SK-N-SH (cell line): ENCODE measurements around the gene KRTAP10-7. TPM values are rescaled to one million over a fixed set of nuclear protein-coding genes. Genes with fewer than 3 reads are reported as not detected.
"Not testable (repeated sequence)": the region's sequence is repeated elsewhere in the genome, so short reads cannot be mapped to it uniquely, and the experiment has no call there.

ENCODE experiments used
- CTCF ChIA-PET: fragments of 300-600, 350-600 bp; formaldehyde crosslinking; extraction: SDS; loops from one replicate; lab custom pipeline; 2021; lab: Yijun Ruan, JAX
- POLR2A ChIA-PET: fragments of 350-600 bp; sonication (Branson Sonifier 250); formaldehyde crosslinking; extraction: SDS; loops from one replicate; lab custom pipeline; 2020; ENCODE audit warnings: antibody characterized with exemption, inconsistent platforms; lab: Yijun Ruan, JAX
- DNase-seq: peaks from one replicate; pipeline ENCODE4 v3.0.0; 2012
- H2AFZ ChIP-seq: fragments of 200-600 bp; sonication (generic); 2 replicates; pipeline ENCODE4 v1.8.1; 2016; ENCODE audit warnings: antibody characterized with exemption, mild to moderate bottlenecking, low read depth
- H3F3A ChIP-seq: fragments of 200-600 bp; sonication (generic); replicated peaks from 2 replicates; pipeline ENCODE3; 2016; ENCODE audit warnings: antibody characterized with exemption, mild to moderate bottlenecking; ENCODE audit not compliant: insufficient read depth
- H3K27ac ChIP-seq, 2 experiments: fragments of 200-500 bp in 1 of 2; fragments of 200-600 bp in 1 of 2; sonication (Bioruptor generic) in 1 of 2; sonication (generic), shearing (Covaris generic) in 1 of 2; 2 replicates each; pipeline versions ENCODE4 v1.5.1 to v1.6.1; 2014 to 2016; ENCODE audit warnings: low read depth in 2 of 2, inconsistent platforms in 1 of 2, low read length in 1 of 2, mild to moderate bottlenecking in 1 of 2, mixed read lengths in 1 of 2
- H3K27me3 ChIP-seq: fragments of 200-600 bp; sonication (generic), shearing (Covaris generic); 2 replicates; pipeline ENCODE4 v1.6.1; 2016; ENCODE audit warnings: mixed run types; ENCODE audit not compliant: insufficient read depth
- H3K36me3 ChIP-seq, 2 experiments: fragments of 200-500 bp in 1 of 2; fragments of 200-600 bp in 1 of 2; sonication (Bioruptor generic) in 1 of 2; sonication (generic) in 1 of 2; replicated peaks in 1 of 2; 2 replicates each; pipeline versions ENCODE3 to v1.5.1; 2014 to 2016; ENCODE audit warnings: low read length in 1 of 2, mild to moderate bottlenecking in 1 of 2; ENCODE audit not compliant: insufficient read depth in 2 of 2, control insufficient read depth in 1 of 2
- H3K4me1 ChIP-seq, 2 experiments: fragments of 200-500 bp in 1 of 2; fragments of 200-600 bp in 1 of 2; sonication (Bioruptor generic) in 1 of 2; sonication (generic), shearing (Covaris generic) in 1 of 2; 2 replicates each; pipeline versions ENCODE4 v1.5.1 to v1.6.1; 2014 to 2016; ENCODE audit warnings: low read depth in 1 of 2, low read length in 1 of 2, mixed run types in 1 of 2; ENCODE audit not compliant: insufficient read depth in 2 of 2, control insufficient read depth in 1 of 2
- H3K4me2 ChIP-seq: fragments of 200-600 bp; sonication (generic), shearing (Covaris generic); 2 replicates; pipeline ENCODE4 v1.6.1; 2017; ENCODE audit warnings: mixed run types
- H3K4me3 ChIP-seq, 2 experiments: fragments of 200-500 bp in 1 of 2; fragments of 200-600 bp in 1 of 2; sonication (Bioruptor generic) in 1 of 2; sonication (generic), shearing (Covaris generic) in 1 of 2; 2 replicates each; pipeline versions ENCODE4 v1.5.1 to v1.8.1; 2014 to 2016; ENCODE audit warnings: low read depth in 2 of 2, inconsistent platforms in 1 of 2, low read length in 1 of 2, mild to moderate bottlenecking in 1 of 2, mixed read lengths in 1 of 2, moderate library complexity in 1 of 2
- H3K79me2 ChIP-seq: fragments of 200-600 bp; sonication (generic); 2 replicates; pipeline ENCODE4 v1.8.1; 2017; ENCODE audit warnings: mild to moderate bottlenecking; ENCODE audit not compliant: insufficient read depth
- H3K9ac ChIP-seq: fragments of 200-600 bp; sonication (generic); 2 replicates; pipeline ENCODE4 v1.6.1; 2017; ENCODE audit warnings: mixed run types
- H3K9me2 ChIP-seq: fragments of 200-600 bp; sonication (generic); 2 replicates; pipeline ENCODE4 v1.6.1; 2017; ENCODE audit warnings: mixed run types
- H3K9me3 ChIP-seq: fragments of 200-600 bp; sonication (generic); 2 replicates; pipeline ENCODE4 v1.6.1; 2017; ENCODE audit warnings: mixed run types, mild to moderate bottlenecking, moderate library complexity
- H4K20me1 ChIP-seq: fragments of 200-600 bp; sonication (generic); 2 replicates; pipeline ENCODE4 v1.6.1; 2017; ENCODE audit warnings: mild to moderate bottlenecking, mixed run types; ENCODE audit not compliant: insufficient read depth
- EZH2phosphoT487 ChIP-seq: fragments of 200-600 bp; sonication (generic); IDR thresholded peaks from 2 replicates; pipeline ENCODE4 v1.6.1; 2017; ENCODE audit warnings: low read depth, mixed run types, mild to moderate bottlenecking, antibody characterized with exemption, moderate library complexity, borderline replicate concordance
- NFIC ChIP-seq: IDR thresholded peaks from 2 replicates; pipeline ENCODE4 v1.4.0; 2012; ENCODE audit warnings: borderline replicate concordance
- NRF1 ChIP-seq: IDR thresholded peaks from 2 replicates; pipeline ENCODE4 v1.6.1; 2012; ENCODE audit warnings: low read depth, mild to moderate bottlenecking, low read length
- RAD21 ChIP-seq: IDR thresholded peaks from 2 replicates; pipeline ENCODE4 v1.6.1; 2012; ENCODE audit warnings: mild to moderate bottlenecking, low read length
- USF2 ChIP-seq: fragments of 150-350 bp; IDR thresholded peaks from 2 replicates; pipeline ENCODE4 v1.6.1; 2017; ENCODE audit warnings: antibody characterized with exemption, low read length, low read depth, borderline replicate concordance
- WGBS: methylation state at CpG from one replicate; pipeline ENCODE4 v1.1.6; 2017; ENCODE audit warnings: low lambda C conversion rate; 5-methylcytosine and 5-hydroxymethylcytosine counted together
- polyA plus RNA-seq, 3 experiments: library from polyadenylated mRNA; depleted of rRNA; stranded (reverse); fragments of >200 nt; gene quantifications; 2 replicates each; pipeline ENCODE4 v1.2.3, GENCODE V29; 2012
- TF ChIP-seq, protein P1 (sequence below): IDR thresholded peaks from 2 replicates; pipeline ENCODE4 v1.4.0; 2012; ENCODE audit warnings: low read depth, borderline replicate concordance

The KRTAP10-7 gene
- polyA plus RNA-seq, 1 of the 3 experiments (the other 2 are of a cell fraction) = not detected

DNA sequence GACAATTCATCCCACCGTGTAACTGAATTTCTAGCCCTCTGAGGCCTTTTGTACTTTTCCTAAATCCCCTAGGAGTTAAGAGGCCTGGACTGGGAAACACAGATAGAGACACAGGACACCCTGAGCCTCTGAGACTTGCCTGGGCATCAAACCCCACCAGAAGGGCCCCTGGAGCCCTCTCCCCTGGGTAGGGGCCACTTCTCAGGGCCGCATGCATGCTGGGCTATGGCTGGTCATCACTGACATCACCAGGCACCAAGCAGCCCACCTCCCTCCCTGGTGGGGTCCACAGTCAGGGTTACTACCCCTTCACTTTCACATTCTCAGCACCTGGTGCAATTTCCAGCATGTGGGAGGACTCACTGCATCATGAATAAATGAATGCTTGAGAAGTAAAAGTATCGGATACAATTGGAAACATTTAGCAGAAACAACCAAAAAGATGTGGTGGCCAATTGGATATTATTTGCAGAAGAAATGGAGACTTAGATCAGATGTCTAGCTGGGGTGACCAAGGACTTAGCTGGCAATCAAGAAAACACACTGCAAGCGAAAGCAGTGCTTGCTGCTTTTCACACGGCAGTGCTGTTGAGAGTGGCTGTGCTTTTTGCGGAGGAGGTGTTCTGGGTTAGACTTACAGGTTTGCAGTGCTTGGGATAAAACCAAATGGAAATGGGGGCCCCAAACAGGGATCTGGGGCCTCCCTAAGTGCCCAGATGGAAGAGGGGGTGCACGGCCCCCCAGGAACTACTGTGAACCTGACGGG, 950 bp upstream of the KRTAP10-7 start:
- H3K79me2 ChIP-seq = no peaks in the 10 kb centered on the region
- no peak for DNase-seq
- no peaks in the 10 kb centered on the region; a peak in 1 of 4 replicates for H3K4me1 ChIP-seq
- CTCF ChIA-PET = no interaction called here
- H3K27ac ChIP-seq = no peak overlapping the region
- H3K36me3 ChIP-seq = no peaks in the 10 kb centered on the region
- no peak for TF ChIP-seq RAD21
- no peak for TF ChIP-seq USF2
- no peak for TF ChIP-seq NFIC
- no peak for TF ChIP-seq NRF1
- TF ChIP-seq, protein P1, sequence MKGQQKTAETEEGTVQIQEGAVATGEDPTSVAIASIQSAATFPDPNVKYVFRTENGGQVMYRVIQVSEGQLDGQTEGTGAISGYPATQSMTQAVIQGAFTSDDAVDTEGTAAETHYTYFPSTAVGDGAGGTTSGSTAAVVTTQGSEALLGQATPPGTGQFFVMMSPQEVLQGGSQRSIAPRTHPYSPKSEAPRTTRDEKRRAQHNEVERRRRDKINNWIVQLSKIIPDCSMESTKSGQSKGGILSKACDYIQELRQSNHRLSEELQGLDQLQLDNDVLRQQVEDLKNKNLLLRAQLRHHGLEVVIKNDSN = no peak
- no peak for TF ChIP-seq EZH2phosphoT487
- TF ChIP-seq, all 33 proteins: peak for 0
- Histone ChIP-seq H3K27me3 (peaks cover 12% of the 10 kb centered on the region; the same call in 1 of the 2 replicates), H4K20me1 (no peaks in the 10 kb centered on the region), H2AFZ (no peak overlapping the region), H3K9ac (no peak overlapping the region), H3K9me2 (no peaks in the 10 kb centered on the region), H3K4me3 (no peak overlapping the region), H3K9me3 (no peaks in the 10 kb centered on the region), H3K4me2 (no peak overlapping the region), H3F3A (no peaks in the 10 kb centered on the region)
- POLR2A ChIA-PET = no interaction called here
- 61% methylated on average over 5 of the region's 8 CpGs for WGBS

GRCh38 chr21:44601091-44601490, 694 bp downstream of the KRTAP10-7 start:
- H3K27ac ChIP-seq, CTCF ChIA-PET, H3K79me2 ChIP-seq, H3K9me3 ChIP-seq, H4K20me1 ChIP-seq, H3K4me2 ChIP-seq, H2AFZ ChIP-seq, DNase-seq, H3K4me3 ChIP-seq, POLR2A ChIA-PET, H3K36me3 ChIP-seq, H3F3A ChIP-seq, H3K9me2 ChIP-seq, H3K4me1 ChIP-seq, H3K9ac ChIP-seq: not testable (repeated sequence)
- peaks cover 10% of the 10 kb centered on the region; the same call in 1 of the 2 replicates for H3K27me3 ChIP-seq
- 18% methylated on average over 6 of the region's 10 CpGs for WGBS
